GM18526 (cell line): Measurements from ENCODE around the gene SLCO4A1.

Source experiments
- POLR2A ChIP-seq: IDR thresholded peaks from 3 replicates; pipeline ENCODE4 v1.6.1; 2011; ENCODE audit not compliant: insufficient read length; ENCODE audit errors: extremely low read depth

Gene SLCO4A1

GRCh38 chr20:62642051-62642665, at the start of gene SLCO4A1:
SLCO4A1 (plus strand) TSS chr20:62642503; CDS start chr20:62656455, 13,952 bp downstream.
- TF ChIP-seq POLR2A, result peak; percentile 89

GRCh38 chr20:62592506-62593177, 49.7 kb upstream of the SLCO4A1 start:
- TF ChIP-seq POLR2A, result no peak

GRCh38 chr20:62593616-62594015, 48.7 kb upstream of the SLCO4A1 start:
- no peak for TF ChIP-seq POLR2A

- no peak for TF ChIP-seq POLR2A
Measured at GRCh38 chr20:62595069-62595468, 47.2 kb upstream of the SLCO4A1 start.

- TF ChIP-seq POLR2A, result no peak
Measured at GRCh38 chr20:62595491-62595890, 46.8 kb upstream of the SLCO4A1 start.

- TF ChIP-seq POLR2A, result no peak
Measured at GRCh38 chr20:62596486-62596885, 45.8 kb upstream of the SLCO4A1 start.

- no peak for TF ChIP-seq POLR2A
Measured at GRCh38 chr20:62596921-62597320, 45.4 kb upstream of the SLCO4A1 start.

GRCh38 chr20:62597416-62598115, 44.7 kb upstream of the SLCO4A1 start:
- no peak for TF ChIP-seq POLR2A

- TF ChIP-seq POLR2A, result no peak
Measured at GRCh38 chr20:62598761-62599194, 43.5 kb upstream of the SLCO4A1 start.

- TF ChIP-seq POLR2A, result no peak
Measured at GRCh38 chr20:62599216-62600110, 42.8 kb upstream of the SLCO4A1 start.

- TF ChIP-seq POLR2A, result no peak
Measured at GRCh38 chr20:62601172-62601571, 41.1 kb upstream of the SLCO4A1 start.

GRCh38 chr20:62601714-62602113, 40.6 kb upstream of the SLCO4A1 start:
- TF ChIP-seq POLR2A, result no peak

GRCh38 chr20:62602550-62602949, 39.8 kb upstream of the SLCO4A1 start:
- no peak for TF ChIP-seq POLR2A

GRCh38 chr20:62603021-62603906, 39.0 kb upstream of the SLCO4A1 start:
- TF ChIP-seq POLR2A, result no peak

- no peak for TF ChIP-seq POLR2A
Measured at GRCh38 chr20:62603907-62604785, 38.2 kb upstream of the SLCO4A1 start.
